ENCODE results near the gene PGD.

Gene PGD

GRCh38 chr1:10398734-10399443 is at the start of gene PGD:
PGD (plus strand) TSS chr1:10399064; CDS start chr1:10399118, 54 bp downstream.
- peak; percentile 98 for DNase-seq

DNA sequence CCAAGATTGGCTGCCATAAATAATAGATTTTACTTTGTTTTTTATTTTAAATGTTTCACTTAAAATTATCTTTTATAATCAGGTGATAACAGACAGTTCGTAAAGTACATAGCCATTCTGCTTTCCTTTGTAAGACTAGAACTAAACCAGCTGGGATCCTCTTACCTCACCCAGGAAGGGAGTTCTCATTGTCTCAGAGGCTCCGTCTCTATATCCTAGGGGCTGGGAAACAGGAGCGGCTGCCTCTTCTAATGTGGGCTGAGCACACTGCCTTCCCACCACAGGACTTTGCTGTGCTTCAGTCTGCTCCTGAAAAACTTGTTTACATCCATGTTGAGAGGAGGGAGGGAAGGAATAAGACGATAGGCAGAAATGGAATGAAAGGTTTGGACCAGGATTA is 45.6 kb upstream of the PGD start:
- DNase-seq = no peak

DNA sequence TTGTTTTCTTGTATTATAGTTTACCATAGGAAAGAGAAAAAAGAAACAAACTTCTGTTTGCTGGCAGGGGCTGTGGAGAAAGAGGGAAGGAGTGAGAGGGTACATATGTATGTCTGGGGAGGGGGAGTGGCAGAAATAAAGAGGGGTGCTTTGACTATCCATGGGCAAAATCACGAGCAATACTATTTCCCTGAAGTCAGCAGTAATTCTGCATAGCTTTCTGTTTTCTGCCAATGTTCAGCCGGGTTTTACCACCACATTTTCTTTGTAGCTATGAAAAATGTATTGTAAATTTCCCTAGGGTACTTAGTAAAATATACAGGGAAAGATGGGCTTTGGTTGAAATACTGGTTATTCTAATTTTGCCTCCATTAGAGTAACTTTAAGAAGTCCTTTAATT is 45.2 kb upstream of the PGD start:
- DNase-seq = no peak

DNA sequence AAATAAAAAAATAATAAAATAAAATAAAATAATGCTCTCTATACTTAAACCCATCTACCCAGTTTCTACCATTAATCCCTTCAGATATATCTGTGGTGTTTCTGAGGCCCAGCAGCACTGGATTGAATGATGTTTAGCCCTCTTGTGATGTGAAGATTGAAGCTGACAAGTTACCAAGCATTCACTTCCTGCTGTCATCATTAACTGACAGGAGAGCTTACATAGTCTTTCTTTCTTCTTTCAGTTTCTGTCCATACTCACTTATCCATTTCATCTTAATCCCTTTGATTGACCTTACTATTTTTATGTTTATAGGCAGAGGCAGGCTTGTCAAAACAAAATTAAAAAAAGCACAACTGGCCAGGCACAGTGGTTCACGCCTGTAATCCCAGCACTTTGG is 38.8 kb upstream of the PGD start:
- DNase-seq = no peak

DNA sequence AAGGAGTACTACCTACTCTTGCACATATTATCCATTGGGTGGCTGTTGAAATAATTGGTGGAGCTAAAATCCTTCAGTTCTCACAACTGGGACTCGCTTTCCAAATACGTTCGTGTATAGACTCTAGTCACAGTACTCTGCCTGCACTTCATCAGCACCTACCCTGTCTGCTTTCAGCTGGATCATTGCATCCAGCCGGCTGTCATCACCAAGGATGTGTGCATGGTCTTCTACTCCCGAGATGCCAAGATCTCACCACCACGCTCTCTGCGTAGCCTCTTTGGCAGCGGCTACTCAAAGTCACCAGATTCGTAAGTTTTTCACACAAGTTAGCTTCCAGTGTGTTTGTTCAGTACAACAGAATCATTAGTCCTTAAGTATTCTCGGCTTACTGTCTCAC is 37.3 kb upstream of the PGD start:
- no peak for DNase-seq

- DNase-seq = no peak
Measured at GRCh38 chr1:10368194-10368593, 30.7 kb upstream of the PGD start.

- no peak for DNase-seq
Measured at GRCh38 chr1:10374442-10374860, 24.4 kb upstream of the PGD start.

GRCh38 chr1:10377365-10378029 is 21.4 kb upstream of the PGD start:
- peak; percentile 73 for DNase-seq

- DNase-seq = peak; percentile 62
Measured at GRCh38 chr1:10378081-10378841, 20.6 kb upstream of the PGD start.

- no peak for DNase-seq
Measured at GRCh38 chr1:10379101-10379620, 19.7 kb upstream of the PGD start.

- DNase-seq = no peak
Measured at GRCh38 chr1:10379676-10380075, 19.2 kb upstream of the PGD start.

- DNase-seq = no peak
Measured at GRCh38 chr1:10380594-10381275, 18.1 kb upstream of the PGD start.

DNA sequence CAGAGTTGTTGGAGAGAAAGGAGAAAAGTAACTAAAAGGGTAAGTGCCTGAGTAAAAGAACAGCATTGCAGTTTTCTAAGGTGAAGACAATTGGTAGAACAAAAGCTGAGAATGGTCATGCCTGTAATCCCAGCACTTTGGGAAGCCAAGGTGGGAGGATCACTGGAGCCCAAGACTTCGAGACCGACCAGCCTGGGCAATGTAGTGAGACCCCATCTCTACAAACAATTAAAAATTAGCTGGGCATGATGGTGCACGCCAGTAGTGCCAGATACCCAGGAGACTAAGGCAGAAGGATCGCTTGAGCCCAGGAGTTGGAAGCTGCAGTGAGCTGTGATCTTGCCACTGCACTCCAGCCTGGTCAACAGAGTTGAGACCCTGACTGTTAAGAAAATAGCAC is 15.2 kb upstream of the PGD start:
- no peak for DNase-seq

GRCh38 chr1:10384219-10384618 is 14.6 kb upstream of the PGD start:
- no peak for DNase-seq

DNA sequence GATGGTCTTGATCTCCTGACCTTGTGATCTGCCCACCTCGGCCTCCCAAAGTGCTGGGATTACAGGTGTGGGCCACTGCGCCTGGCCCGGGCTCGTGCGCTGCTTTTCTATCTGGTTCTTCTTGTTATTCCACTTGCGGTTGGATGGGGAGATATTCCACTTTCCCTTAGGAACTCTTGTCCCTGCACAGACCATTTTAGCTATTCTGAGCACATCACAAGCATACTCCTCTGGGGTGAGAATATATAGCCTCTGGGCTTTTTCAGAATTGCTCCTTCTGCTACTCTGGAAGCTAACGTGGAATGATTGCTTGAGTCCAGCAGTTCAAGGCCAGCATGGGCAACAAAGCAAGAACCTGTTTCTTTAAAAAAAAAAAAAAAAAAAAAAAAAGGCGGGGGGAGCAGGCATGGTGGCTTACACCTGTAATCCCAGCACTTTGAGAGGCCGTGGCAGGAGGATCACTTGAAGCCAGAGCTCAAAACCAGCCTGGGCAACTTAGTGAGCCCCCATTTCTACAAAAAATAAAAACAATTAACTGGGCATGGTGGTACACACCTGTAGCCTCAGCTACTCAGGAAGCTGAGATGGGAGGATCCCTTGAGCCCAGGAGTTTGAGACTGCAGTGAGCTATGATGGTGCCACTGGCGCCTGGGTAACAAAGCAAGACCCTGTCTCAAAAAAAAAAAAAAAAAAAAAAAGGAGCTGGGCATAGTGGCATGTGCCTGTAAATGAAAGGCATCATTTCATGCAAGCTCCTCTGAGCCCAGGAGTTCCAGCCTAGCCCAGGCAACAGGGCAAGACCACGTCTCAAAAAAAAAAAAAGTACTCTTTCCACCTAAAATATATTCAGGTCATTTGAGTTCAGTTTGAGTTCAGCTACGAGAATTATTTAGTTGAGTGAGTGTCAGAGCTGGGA is 11.8 kb upstream of the PGD start:
- no peak for DNase-seq

- DNase-seq = peak; percentile 74
Measured at GRCh38 chr1:10387677-10388386, 11.0 kb upstream of the PGD start.

GRCh38 chr1:10388387-10388715 is 10.5 kb upstream of the PGD start:
- no peak for DNase-seq

- DNase-seq = no peak
Measured at GRCh38 chr1:10389271-10389973, 9.4 kb upstream of the PGD start.

GRCh38 chr1:10396870-10397269 is 2.0 kb upstream of the PGD start:
- no peak for DNase-seq

GRCh38 chr1:10398278-10398733 is 558 bp upstream of the PGD start:
- DNase-seq = no peak
